Body of pancreas (tissue), 4 donors: ENCODE measurements around the gene DOK6.

ENCODE experiments used
- CTCF ChIP-seq, 7 experiments: fragments of 450-650 bp in 4 of 7; fragments of 200-600 bp in 3 of 7; sonication (generic) in 3 of 7; IDR thresholded peaks; one replicate each; pipeline ENCODE4 v1.5.1; 2016 to 2019; ENCODE audit warnings: antibody characterized with exemption in 7 of 7
- POLR2A ChIP-seq, 3 donors: fragments of 450-650 bp; IDR thresholded peaks; one replicate each; pipeline ENCODE4 v1.6.1; 2016; ENCODE audit warnings: antibody characterized with exemption in 3 of 3, mild to moderate bottlenecking in 2 of 3

- TF ChIP-seq CTCF (IDR thresholded peaks at IDR 0.05), result no peak
- no peak for TF ChIP-seq POLR2A (IDR thresholded peaks at IDR 0.05)
Measured at GRCh38 chr18:69770238-69770637, 369.6 kb downstream of the DOK6 start.
